HG03280 (cell line): Measurements from ENCODE around the gene PDZRN4.

Source experiments
- ATAC-seq: cut with Tn5 transposase; IDR thresholded peaks from one replicate; pipeline ENCODE4 v1.9.1; 2021; ENCODE audit warnings: mild to moderate bottlenecking, moderate library complexity; ENCODE audit not compliant: unreplicated experiment

Gene PDZRN4

DNA sequence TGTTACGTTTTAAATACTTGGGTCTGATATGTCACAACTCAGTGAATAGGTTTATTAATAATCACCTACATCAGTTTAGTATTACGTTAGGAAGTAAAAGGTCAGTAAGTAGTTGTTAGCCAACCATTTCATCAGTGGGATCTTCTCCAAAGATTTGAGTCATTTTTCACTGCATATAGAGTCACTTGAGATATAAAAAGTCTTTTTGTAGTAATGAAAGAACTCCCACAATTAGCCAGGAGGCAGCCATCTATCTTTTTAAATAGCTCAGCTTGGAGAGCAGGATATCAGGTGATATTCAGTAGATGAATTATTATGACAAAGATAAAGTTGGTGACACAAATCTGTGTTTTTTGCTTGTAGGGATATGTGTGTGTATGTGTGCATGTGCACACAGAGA lies 309.3 kb downstream of the PDZRN4 start:
- ATAC-seq: no peak

DNA sequence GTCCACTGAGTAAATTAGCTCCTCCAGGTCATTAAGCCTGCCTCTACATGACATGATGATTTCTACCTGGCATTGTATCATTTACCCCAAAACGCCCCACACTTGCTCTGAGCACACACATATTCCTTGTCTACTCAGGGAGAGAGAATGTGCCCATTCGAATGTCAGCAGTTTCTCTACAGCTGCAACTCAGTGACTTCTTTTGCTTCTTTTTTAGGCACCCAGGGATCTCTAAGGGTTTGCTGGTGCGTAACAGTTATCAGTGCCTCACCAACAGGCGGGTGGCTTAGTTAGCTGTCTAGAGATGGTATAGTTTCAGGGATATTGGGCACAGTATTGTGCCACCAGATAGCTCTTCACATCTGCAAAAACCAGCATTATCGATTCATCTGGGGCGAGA lies 316.9 kb downstream of the PDZRN4 start:
- ATAC-seq: no peak

DNA sequence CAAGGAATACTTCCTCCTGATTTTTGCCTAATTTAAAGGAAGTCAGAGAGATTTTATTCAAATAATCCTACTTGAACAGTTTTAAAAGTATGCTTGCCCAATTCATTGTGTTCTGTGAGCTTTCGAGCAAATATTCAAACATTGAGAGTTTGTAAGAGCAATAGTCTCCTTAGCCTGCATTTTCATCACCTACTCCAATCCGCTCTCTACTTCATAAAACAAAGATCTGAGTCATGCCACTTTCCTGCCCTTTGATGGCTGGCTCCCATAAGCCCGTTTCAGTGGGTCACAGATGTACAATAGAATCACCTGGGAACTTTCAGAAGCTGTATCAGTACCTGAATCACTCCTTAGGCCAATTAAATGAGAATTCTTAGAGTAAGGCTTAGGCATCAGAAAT lies 319.2 kb downstream of the PDZRN4 start:
- ATAC-seq: no peak

DNA sequence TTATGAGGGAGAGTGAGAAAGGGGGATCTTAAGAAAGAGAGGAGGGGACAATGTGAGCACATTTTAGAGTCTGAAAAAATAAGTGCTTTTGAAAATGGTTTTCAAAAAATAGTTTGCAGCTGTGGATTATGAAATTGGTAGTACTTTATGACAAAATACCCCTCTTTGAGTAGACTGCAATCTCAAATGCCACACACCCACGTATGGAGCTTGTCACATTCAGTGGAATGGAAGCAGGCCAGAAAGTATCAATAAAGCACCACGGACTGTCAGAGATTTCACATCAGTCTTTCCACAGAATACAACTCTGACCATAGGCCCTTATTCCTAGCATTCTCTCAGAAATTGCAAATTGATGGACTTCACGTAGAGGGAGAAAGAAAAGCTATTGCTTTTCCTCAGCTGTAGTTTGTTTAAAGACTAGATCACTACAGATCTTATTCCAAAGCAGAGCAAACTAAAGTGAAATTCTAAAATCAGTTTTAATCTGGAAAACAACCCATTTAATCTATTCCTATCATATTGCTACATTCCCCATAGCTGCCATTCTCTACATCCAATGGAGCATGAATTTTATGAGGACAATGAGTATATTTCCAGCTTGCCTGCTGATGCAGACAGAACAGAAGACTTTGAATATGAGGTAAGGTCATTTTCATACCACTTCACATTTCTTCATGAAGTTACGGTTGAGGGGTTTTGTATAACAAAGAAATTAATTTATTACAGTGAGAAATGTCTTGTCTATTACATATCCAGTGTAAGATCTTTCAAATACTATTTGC lies 321.3 kb downstream of the PDZRN4 start:
- no peak for ATAC-seq

DNA sequence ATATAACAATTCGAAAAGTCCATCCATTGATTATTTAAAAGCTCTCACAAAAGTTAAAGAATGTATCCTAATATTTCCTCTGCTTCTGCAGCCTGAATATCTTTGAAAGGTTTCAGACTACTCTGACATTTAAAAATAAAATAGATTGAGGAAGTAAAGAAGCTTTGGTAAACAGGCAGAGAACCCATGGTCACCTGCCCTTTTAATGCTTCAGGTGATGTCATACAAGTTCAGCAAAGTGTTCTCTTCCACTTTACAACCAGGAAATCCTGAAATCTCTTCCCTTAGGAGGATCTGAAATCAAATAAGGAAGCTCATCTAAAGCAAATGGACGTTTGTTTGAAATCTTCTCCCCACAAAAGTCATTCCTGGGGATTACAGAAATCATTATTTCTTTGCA lies 322.4 kb downstream of the PDZRN4 start:
- no peak for ATAC-seq

DNA sequence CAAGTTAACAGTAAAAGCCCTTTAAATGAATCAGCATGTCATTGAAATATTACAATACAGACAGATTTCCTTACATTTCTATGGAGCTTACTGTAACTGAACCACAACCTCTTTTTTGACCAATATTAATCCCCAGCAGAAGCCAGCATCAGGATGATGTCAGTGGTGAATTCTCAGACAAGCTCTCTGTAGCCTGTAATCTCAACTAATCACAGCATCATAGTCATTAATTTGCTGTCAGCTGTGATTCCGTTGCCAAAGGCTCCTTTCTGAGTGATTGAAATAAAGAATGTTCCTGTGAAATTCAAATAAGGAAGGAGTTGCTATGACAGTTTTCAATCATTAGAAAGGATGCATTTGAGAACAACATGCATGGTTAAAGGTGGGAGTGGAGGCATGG lies 323.1 kb downstream of the PDZRN4 start:
- no peak for ATAC-seq

DNA sequence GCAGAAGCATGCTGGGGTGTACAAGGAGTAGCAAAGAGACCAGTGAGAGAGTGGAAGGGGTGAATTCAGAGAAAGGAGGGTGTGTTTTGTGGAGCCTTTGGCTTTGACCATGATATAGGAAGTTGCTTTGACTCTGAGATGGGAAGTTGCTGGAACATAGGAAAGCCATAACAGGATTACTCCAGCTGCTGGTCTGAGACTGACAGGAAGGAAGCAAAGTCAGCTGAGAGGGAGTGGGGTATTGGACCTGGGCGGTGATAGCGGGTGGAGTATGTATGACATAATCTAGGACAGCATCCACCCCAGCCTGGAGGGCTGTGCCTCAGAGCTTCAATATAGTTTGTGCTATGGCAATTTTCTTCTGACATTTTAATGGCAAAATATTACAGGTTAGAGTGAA lies 324.4 kb downstream of the PDZRN4 start:
- no peak for ATAC-seq

DNA sequence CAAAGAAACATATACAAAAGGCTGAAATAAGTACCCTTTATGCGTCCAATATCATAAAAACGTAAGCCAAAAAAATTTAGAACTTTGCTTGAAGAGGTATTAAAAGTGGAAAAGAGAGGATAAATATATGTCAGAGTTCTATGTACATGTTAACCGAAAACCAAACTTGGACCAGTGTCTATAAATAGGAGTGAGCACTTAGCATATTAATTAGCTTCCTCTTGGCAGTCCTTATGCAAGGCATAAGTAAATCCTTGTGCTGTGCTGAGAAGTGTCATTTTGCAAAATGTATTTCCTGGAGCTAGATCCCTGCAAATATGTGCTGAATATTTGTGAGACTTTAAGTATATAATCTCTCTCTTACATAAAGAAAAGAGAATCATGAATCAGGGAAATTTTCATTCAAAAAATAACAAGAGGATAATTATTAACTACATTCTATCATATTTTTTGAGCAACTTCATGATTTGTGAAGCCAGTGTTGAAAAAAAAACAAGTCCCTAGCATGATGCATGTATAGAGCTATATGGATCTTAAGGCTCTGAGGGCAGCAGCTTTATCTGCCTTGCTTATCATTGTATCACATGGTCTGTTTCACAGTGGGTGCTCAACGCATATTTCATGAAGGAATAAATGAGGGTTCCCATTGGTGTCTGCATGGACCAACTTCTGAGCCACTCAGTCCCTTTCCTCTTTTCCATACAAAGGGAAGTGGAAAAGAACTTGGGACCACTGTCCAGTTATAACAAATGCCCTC lies 326.1 kb downstream of the PDZRN4 start:
- no peak for ATAC-seq

DNA sequence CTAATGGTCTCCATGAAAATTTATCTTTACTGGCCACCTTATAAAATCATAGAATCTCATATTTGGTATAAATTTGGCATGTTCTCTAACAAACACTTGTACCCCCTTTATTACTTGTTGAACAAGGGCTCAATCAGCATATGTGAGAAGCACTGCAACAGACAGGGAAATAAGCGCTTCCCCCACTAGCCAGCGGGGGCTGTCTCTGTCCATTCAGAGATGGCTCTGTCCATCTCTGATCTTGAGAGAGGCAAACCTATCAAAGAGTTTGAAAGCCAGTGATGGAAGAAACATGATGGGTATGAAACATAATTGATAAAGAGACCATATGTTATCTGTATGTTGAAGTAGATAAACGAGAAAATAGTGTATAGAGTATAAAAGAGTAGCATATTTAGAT lies 326.8 kb downstream of the PDZRN4 start:
- ATAC-seq: no peak

DNA sequence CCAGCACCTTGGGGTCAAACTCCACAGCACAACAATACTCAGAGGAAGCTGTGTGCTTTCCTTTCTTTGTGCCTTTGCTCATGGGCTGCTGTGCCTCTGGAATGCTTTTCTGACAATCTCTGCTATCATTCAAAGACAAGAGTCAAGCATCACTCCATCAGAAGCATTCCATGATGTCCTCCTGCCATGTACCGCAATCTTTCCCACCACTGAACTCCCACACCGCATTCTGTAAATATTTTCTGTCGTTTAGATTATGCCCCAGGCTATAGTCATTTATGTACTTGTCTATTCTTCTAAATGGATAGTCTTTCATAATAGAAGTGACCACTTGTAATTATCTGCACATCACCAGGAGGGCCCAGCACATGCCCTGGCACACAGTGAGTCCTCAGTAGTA lies 327.8 kb downstream of the PDZRN4 start:
- ATAC-seq: no peak

DNA sequence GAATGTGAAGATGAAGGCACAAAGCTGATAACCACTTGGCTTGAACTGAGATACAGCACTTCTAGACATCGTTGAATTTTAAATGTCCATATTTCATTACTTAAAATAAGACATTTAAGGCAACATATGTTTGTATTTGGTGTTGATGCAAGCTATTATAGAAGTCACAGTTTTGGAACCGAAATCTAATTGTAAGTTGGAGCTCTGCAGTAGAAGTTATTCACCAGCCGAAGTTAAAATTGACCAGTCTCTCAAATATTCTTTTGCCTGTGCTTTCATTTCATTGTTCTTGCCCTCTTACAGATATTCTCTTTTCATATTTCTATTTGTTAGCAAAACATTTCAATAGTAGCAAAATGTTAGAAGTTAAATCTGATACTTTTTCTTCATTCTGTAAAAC lies 332.7 kb downstream of the PDZRN4 start:
- ATAC-seq: no peak

DNA sequence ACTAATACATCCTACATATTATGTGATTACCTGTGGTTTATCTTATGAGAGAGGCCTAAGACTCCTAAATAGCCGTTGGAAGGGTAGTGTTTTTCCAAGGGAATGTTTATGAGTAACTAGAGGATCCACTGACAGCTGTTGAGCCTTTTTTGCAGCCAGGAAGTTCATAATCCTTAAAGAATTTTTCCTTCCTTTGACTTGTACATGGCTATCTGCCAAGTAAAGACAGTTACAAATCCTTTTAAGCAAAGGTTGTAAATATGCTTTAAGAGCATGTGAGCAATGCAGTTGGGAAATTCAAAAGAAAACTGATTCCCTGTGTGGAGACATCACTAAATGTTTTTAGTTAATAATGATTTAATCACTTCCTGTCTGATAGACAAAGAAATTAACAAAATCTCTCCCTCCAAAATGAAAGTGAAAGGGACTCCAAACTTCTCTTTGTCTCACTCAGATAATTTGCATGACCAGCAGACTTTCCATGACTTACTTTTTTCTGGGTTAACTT lies 333.8 kb downstream of the PDZRN4 start:
- ATAC-seq: peak; percentile 70

DNA sequence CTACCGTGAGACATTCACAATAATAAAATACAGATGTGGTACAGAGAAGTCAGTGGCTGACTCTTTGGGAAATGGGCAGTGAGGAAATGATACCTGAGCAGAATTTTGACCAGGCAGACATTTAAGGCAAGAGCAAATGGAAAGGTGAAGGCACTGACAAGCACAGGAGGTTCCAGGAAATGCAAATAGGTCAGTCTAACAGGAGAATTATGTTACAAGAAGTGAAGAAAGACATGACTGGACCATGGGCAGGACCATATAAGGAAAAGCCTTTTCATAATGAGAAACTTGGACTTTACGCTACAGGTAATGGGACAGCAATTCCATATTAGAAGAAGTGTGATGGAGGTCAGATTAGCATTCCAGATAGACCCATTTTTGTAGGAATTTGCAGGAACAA lies 338.9 kb downstream of the PDZRN4 start:
- no peak for ATAC-seq

DNA sequence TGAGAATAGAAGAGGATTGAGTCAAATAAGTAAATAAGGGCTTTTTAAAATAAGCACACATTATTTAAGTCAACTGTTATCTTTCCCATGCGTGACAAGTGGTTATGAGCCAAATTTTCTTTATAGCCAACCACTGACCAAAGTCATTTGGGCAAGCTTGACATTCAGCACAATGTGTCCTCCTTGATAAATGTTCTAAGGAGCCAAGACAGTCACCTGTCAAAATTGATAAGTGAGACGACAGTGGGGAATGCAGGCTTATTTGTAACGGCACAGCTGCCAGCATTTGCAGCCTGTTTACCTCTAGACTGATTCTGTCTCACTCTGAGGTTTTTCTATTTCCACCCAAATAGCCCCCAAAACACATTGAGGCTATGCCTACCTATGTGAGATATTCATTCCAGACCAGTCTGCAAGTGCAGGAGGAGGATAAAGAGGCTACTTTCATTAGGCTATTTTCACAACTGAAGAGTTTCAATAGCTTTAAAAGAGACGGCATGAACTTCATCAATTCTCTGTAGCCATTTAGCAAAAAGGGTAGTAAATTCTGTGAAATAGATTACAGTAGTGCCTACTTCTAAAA lies 339.5 kb downstream of the PDZRN4 start:
- no peak for ATAC-seq

DNA sequence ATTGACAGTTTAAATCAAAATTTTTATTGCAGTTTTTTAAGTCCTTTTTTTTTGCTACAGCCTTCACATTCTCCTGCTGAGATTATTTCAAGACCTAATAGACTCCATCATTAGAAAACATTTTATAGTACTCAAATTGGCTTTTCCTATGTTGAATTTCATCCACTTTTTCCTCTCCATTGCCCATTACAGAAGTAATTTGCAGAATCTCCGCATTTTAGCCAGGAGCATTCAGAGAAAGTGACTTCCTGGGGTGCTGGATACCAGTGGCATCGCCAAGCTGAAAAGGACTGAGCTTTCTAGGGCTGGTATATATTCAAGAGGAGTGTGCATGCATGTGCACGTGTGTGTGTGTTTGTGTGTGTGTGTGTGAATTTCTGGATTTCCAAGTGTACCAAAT lies 340.8 kb downstream of the PDZRN4 start:
- ATAC-seq: no peak

DNA sequence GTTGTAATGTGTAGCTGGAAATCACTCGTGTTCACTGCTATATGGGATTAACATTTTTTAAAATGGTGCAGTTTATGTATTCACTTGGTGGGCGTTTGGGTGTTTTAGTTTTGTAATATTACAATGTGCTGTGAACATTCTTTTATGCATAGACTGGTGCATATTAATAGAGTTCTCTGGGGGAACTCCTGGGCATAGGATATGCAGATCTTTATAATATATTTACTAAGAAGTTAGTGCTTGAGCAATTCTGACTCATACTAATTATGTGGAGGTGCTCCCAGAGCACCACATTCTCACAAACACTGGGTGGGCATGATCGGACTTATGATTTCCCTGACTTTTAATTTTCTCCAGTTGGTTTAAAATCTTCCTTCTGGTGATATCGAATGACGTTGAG lies 342.3 kb downstream of the PDZRN4 start:
- ATAC-seq: no peak

DNA sequence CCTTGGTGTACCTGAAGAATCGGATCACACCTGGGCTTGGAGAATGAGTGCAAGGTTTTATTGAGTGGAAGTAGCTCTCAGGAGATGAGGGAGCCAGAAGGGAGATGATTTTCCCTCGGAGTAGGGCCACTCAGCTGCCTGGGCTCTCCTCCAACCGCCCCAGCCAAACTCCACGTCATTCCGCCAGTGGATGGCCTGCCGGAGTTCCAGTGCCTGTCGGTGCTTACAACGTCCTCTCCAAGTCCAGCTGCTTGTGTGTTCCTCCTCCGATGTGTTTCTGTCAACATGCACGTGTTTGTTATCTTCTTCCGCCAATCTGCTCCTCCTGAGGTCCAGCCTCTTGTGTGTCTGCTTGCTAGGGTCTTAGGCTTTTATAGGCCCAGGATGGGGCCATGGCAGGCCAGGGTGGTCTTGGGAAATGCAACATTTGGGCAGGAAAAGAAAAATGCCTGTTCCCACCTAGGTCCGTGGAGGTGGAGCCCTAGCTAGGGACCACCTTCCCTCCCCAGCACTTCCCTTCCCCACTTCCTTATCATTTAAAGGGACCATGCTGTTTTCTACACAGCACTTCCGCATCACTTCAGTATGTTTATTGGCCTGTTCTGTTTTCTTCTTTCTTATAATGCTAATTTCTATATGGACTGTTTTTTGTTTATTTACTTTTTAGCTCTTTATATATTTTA lies 343.2 kb downstream of the PDZRN4 start:
- no peak for ATAC-seq

DNA sequence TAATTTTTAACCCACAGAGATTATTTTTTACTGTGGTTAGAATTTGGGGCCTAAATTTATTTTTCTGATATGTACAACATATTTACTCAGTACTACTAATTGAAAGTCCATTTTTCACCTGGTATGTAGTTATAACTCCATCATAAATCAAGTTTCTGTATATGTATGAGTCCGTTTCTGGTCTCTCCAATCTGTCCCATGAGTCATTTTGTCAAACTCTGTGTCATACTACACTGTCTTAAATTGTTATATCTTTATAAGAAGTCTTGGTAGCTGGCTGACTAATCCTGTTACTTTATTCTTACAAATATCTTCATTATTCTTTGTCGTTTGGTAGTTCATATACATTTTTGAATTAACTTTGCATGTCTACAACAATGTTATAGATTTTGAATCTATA lies 344.0 kb downstream of the PDZRN4 start:
- no peak for ATAC-seq

DNA sequence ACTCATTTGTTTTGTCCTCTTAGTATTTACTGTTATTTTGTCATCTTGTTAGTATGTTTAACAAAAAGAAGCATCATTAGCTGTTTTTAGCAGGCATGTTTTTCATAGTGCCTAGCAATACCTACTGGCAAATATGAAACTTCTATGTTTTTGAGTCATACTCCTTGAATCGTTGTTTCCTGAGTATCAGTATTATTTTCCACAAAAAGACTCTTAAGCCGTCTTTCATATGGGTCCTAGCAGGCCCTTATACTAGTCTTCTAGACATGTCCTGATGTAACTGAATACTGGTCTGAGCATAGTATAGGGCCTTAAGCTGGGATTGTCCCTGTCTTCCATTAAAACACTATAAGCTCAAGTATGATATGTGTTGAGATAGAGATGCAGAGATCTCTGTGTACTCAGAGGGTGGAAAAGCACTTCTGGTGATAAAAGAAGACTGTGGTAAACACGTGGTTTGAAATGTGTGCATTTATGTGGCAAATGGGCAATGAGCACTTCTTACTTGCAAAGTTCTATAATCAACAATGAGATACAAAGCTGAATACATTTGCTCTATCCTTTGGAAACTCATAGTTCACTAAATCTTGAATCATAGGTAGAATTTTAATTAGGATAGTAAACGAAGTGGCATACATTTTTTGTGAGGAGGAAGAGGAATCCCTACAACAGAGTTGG lies 348.8 kb downstream of the PDZRN4 start:
- ATAC-seq: no peak

DNA sequence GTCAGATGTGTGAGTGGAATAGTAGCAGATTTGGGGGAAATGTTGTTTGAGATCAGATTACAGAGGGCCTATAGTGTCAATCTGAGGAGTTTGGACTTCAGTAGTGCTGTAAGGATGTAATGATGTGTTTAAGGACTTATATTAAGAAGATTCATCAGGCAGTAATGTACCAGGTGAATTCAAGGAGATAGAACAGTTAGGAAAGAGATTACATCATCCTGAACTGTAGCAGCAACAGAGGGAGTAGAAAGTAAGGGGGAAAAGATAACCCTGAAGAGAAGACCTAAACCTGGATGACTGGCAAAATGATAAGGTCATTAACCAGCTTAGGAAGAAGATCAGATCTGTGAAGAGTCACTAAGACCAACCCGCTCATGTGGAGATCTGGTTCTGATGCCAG lies 349.4 kb downstream of the PDZRN4 start:
- ATAC-seq: no peak

DNA sequence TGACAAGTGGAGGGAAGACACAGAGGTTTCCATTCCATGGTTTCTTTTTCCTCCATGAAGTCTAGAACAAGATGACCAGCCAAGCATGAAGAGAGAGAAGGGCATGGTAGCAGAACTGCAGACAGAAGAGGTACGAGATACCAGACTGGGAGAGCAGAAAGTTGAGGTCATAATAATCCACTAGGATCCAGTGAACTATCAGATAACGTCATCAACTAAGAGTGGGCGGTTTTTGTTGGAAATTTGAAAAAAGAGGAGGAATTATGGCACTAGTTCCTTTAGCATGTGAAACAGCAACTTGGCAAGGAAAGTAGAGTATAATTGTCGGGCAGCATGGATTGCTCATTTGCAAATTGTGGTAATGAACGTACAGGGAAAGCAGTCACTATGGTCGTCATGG lies 357.6 kb downstream of the PDZRN4 start:
- ATAC-seq: no peak
